DOHH2 (cell line): Measurements from ENCODE around the gene B3GNT8.

Experiments used
- CTCF ChIP-seq: fragments of 200-600 bp; sonication (generic); IDR thresholded peaks from one replicate; pipeline ENCODE4 v1.5.1; 2014; ENCODE audit warnings: antibody characterized with exemption, mild to moderate bottlenecking, low read depth, low read length; ENCODE audit not compliant: poor library complexity, severe bottlenecking
- EZH2phosphoT487 ChIP-seq: fragments of 200-600 bp; sonication (generic); IDR thresholded peaks from 2 replicates; pipeline ENCODE4 v1.6.1; 2017; ENCODE audit warnings: borderline replicate concordance, mild to moderate bottlenecking, antibody characterized with exemption, low read length, moderate library complexity, mixed read lengths

GRCh38 chr19:41421314-41421713 lies 5.9 kb downstream of the B3GNT8 start:
- TF ChIP-seq CTCF (no peak), EZH2phosphoT487 (no peak)
